Activated naive CD4-positive, alpha-beta T cell treated with anti-CD3 and anti-CD28 coated beads, Interleukin-2, amount 50 U/mL, for 24 hours (primary cell): Measurements from ENCODE around the gene ABR.

Experiments
- H3K27ac Mint-ChIP-seq: one replicate; pipeline ENCODE4 v1.8.0; 2021; ENCODE audit warnings: mild to moderate bottlenecking, mixed read lengths
- H3K27me3 Mint-ChIP-seq: one replicate; pipeline ENCODE4 v1.8.0; 2021; ENCODE audit warnings: mixed read lengths
- H3K36me3 Mint-ChIP-seq: one replicate; pipeline ENCODE4 v1.8.0; 2021; ENCODE audit warnings: mixed read lengths
- H3K4me1 Mint-ChIP-seq: one replicate; pipeline ENCODE4 v1.8.0; 2021; ENCODE audit warnings: mixed read lengths
- H3K4me3 Mint-ChIP-seq: one replicate; pipeline ENCODE4 v1.8.0; 2021; ENCODE audit warnings: mild to moderate bottlenecking, mixed read lengths
- H3K9me3 Mint-ChIP-seq: one replicate; pipeline ENCODE4 v1.8.0; 2021; ENCODE audit warnings: mixed read lengths

ABR gene

GRCh38 chr17:1029196-1029921 lies 150.4 kb downstream of the ABR start:
- H3K4me1 Mint-ChIP-seq, result peaks cover 3% of the 10 kb centered on the region
- H3K36me3 Mint-ChIP-seq, result no peaks in the 10 kb centered on the region
- H3K27me3 Mint-ChIP-seq, result no peaks in the 10 kb centered on the region
- H3K4me3 Mint-ChIP-seq, result no peak overlapping the region
- H3K27ac Mint-ChIP-seq, result no peak overlapping the region
- no peaks in the 10 kb centered on the region for H3K9me3 Mint-ChIP-seq

GRCh38 chr17:1027044-1027443 lies 152.7 kb downstream of the ABR start:
- H3K27ac Mint-ChIP-seq, result no peak overlapping the region
- H3K4me1 Mint-ChIP-seq, result no peaks in the 10 kb centered on the region
- no peaks in the 10 kb centered on the region for H3K36me3 Mint-ChIP-seq
- H3K27me3 Mint-ChIP-seq, result no peaks in the 10 kb centered on the region
- no peaks in the 10 kb centered on the region for H3K9me3 Mint-ChIP-seq
- no peak overlapping the region for H3K4me3 Mint-ChIP-seq

GRCh38 chr17:1026599-1026975 lies 153.2 kb downstream of the ABR start:
- Mint-ChIP-seq H3K27ac (no peak overlapping the region), H3K36me3 (no peaks in the 10 kb centered on the region), H3K4me3 (no peak overlapping the region), H3K27me3 (no peaks in the 10 kb centered on the region), H3K4me1 (no peaks in the 10 kb centered on the region), H3K9me3 (no peaks in the 10 kb centered on the region)

GRCh38 chr17:1025733-1026598 lies 153.8 kb downstream of the ABR start:
- Mint-ChIP-seq H3K27me3 (no peaks in the 10 kb centered on the region), H3K9me3 (no peaks in the 10 kb centered on the region), H3K4me1 (no peaks in the 10 kb centered on the region), H3K27ac (no peak overlapping the region), H3K4me3 (no peak overlapping the region), H3K36me3 (no peaks in the 10 kb centered on the region)

GRCh38 chr17:1024076-1024475 lies 155.7 kb downstream of the ABR start:
- Mint-ChIP-seq H3K4me1 (no peaks in the 10 kb centered on the region), H3K4me3 (no peak overlapping the region), H3K36me3 (no peaks in the 10 kb centered on the region), H3K9me3 (no peaks in the 10 kb centered on the region), H3K27me3 (no peaks in the 10 kb centered on the region), H3K27ac (no peak overlapping the region)

- H3K4me1 Mint-ChIP-seq, result no peaks in the 10 kb centered on the region
- H3K27me3 Mint-ChIP-seq, result no peaks in the 10 kb centered on the region
- H3K27ac Mint-ChIP-seq, result no peak overlapping the region
- H3K9me3 Mint-ChIP-seq, result no peaks in the 10 kb centered on the region
- no peaks in the 10 kb centered on the region for H3K36me3 Mint-ChIP-seq
- no peak overlapping the region for H3K4me3 Mint-ChIP-seq
Measured at GRCh38 chr17:1022278-1023024, 157.3 kb downstream of the ABR start.

GRCh38 chr17:1021147-1021546 lies 158.6 kb downstream of the ABR start:
- H3K4me3 Mint-ChIP-seq, result no peak overlapping the region
- no peaks in the 10 kb centered on the region for H3K9me3 Mint-ChIP-seq
- no peaks in the 10 kb centered on the region for H3K27me3 Mint-ChIP-seq
- H3K4me1 Mint-ChIP-seq, result no peaks in the 10 kb centered on the region
- no peaks in the 10 kb centered on the region for H3K36me3 Mint-ChIP-seq
- no peak overlapping the region for H3K27ac Mint-ChIP-seq

GRCh38 chr17:1019451-1019850 lies 160.3 kb downstream of the ABR start:
- Mint-ChIP-seq H3K9me3 (no peaks in the 10 kb centered on the region), H3K27me3 (no peaks in the 10 kb centered on the region), H3K4me1 (no peaks in the 10 kb centered on the region), H3K27ac (peak overlapping the region; percentile 70), H3K4me3 (no peak overlapping the region), H3K36me3 (no peaks in the 10 kb centered on the region)

GRCh38 chr17:1018547-1018946 lies 161.2 kb downstream of the ABR start:
- H3K27ac Mint-ChIP-seq, result no peak overlapping the region
- H3K9me3 Mint-ChIP-seq, result no peaks in the 10 kb centered on the region
- H3K4me1 Mint-ChIP-seq, result no peaks in the 10 kb centered on the region
- no peaks in the 10 kb centered on the region for H3K36me3 Mint-ChIP-seq
- H3K4me3 Mint-ChIP-seq, result no peak overlapping the region
- H3K27me3 Mint-ChIP-seq, result no peaks in the 10 kb centered on the region

GRCh38 chr17:1013729-1014090 lies 166.1 kb downstream of the ABR start:
- no peaks in the 10 kb centered on the region for H3K4me1 Mint-ChIP-seq
- H3K4me3 Mint-ChIP-seq, result no peak overlapping the region
- no peaks in the 10 kb centered on the region for H3K36me3 Mint-ChIP-seq
- H3K27me3 Mint-ChIP-seq, result no peaks in the 10 kb centered on the region
- no peak overlapping the region for H3K27ac Mint-ChIP-seq
- H3K9me3 Mint-ChIP-seq, result no peaks in the 10 kb centered on the region

- Mint-ChIP-seq H3K27me3 (no peaks in the 10 kb centered on the region), H3K4me3 (no peak overlapping the region), H3K4me1 (no peaks in the 10 kb centered on the region), H3K27ac (no peak overlapping the region), H3K9me3 (no peaks in the 10 kb centered on the region), H3K36me3 (no peaks in the 10 kb centered on the region)
Measured at GRCh38 chr17:1012823-1013728, 166.7 kb downstream of the ABR start.

- Mint-ChIP-seq H3K4me1 (no peaks in the 10 kb centered on the region), H3K9me3 (no peaks in the 10 kb centered on the region), H3K4me3 (no peak overlapping the region), H3K27me3 (no peaks in the 10 kb centered on the region), H3K36me3 (no peaks in the 10 kb centered on the region), H3K27ac (no peak overlapping the region)
Measured at GRCh38 chr17:1011760-1012735, 167.7 kb downstream of the ABR start.

- Mint-ChIP-seq H3K4me3 (no peak overlapping the region), H3K4me1 (no peaks in the 10 kb centered on the region)
Measured at GRCh38 chr17:1011138-1011537, 168.6 kb downstream of the ABR start.

GRCh38 chr17:1010586-1010985 lies 169.2 kb downstream of the ABR start:
- H3K4me1 Mint-ChIP-seq, result peaks cover 2% of the 10 kb centered on the region
- no peak overlapping the region for H3K27ac Mint-ChIP-seq

More at GRCh38 chr17:1011138-1011537, 168.6 kb downstream of the ABR start:
- Mint-ChIP-seq H3K36me3 (no peaks in the 10 kb centered on the region), H3K27ac (no peak overlapping the region), H3K9me3 (no peaks in the 10 kb centered on the region), H3K27me3 (no peaks in the 10 kb centered on the region)

More at GRCh38 chr17:1010586-1010985, 169.2 kb downstream of the ABR start:
- Mint-ChIP-seq H3K36me3 (peaks cover under 1% of the 10 kb centered on the region), H3K9me3 (no peaks in the 10 kb centered on the region), H3K4me3 (no peak overlapping the region), H3K27me3 (no peaks in the 10 kb centered on the region)
